ENCODE measurements around the gene TWF2.

Gene TWF2

GRCh38 chr3:52221563-52222318 lies 17.2 kb downstream of the TWF2 start:
- no peak for DNase-seq

- DNase-seq, result no peak
These were observed 17.8 kb downstream of the TWF2 start for GRCh38 chr3:52221141-52221562.

DNA sequence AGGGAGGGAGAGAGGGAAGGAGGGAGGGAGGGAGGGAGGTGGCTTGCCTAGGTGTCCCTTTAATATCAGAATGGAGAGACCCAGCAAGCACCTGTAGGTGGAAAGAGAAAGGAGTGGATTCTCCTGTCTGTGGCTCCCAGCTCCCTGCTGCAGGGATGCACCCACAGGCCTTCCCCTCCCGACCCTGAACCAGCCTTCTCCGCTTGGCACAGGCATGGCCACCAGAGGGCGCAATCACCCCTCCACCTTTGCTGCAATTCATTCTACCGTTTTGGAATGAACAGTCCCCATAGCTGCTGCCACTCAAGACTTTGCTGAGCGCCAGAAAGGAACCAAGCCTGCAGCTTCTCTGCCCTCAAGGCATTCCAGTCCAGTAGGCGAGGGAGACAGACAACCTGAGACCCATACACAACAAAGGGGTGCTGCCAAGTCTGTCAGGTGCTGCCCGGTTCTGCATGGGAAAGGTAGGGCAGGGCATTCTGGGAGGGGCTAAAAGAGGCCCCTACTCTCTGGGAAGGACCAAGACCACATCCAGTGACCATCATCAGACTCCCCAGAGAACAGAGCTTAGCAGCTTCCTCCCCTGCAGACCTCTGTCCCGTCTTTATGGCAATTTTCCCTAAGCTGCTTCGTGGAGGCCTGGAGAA lies 18.5 kb downstream of the TWF2 start:
- no peak for DNase-seq

GRCh38 chr3:52218937-52219650 lies 19.9 kb downstream of the TWF2 start:
- no peak for DNase-seq

DNA sequence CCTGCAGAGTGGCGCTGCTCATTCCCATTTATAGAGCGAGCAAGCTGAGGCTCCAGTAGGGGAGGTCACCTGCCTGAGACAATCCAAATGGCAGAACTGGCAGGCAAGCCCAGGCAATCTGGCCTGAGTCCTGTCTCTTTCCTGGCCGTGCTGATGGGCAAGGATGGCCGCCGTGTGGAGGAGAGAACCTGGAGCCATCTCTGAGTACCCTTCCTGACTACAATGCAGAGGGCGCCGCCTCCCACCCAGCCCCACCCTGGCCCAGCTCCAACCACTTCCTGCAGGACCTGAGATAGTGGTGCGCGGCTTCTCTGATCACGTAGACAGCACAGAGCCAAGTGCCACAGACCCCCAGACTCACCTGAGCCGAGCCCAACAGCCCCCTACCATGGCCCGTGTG lies 20.5 kb downstream of the TWF2 start:
- no peak for DNase-seq

GRCh38 chr3:52218026-52218425 lies 20.9 kb downstream of the TWF2 start:
- no peak for DNase-seq

DNA sequence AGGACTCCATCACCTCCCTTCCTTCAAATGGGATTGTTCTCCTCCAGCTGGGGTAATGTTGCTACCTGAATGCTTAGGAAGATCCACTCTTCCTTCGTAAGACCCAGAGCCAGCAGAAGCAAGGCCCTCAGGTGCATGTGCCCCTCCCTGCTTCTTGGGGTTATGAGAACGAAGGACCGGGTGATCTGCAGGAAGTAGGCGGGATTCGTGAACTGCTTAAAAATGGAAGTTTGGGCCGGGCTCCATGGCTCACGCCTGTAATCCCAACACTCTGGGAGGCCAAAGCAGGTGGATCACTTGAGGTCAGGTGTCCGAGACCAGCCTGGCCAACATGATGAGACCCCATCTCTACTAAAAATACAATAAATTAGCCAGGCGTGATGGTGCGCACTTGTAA lies 21.6 kb downstream of the TWF2 start:
- DNase-seq, result no peak

DNA sequence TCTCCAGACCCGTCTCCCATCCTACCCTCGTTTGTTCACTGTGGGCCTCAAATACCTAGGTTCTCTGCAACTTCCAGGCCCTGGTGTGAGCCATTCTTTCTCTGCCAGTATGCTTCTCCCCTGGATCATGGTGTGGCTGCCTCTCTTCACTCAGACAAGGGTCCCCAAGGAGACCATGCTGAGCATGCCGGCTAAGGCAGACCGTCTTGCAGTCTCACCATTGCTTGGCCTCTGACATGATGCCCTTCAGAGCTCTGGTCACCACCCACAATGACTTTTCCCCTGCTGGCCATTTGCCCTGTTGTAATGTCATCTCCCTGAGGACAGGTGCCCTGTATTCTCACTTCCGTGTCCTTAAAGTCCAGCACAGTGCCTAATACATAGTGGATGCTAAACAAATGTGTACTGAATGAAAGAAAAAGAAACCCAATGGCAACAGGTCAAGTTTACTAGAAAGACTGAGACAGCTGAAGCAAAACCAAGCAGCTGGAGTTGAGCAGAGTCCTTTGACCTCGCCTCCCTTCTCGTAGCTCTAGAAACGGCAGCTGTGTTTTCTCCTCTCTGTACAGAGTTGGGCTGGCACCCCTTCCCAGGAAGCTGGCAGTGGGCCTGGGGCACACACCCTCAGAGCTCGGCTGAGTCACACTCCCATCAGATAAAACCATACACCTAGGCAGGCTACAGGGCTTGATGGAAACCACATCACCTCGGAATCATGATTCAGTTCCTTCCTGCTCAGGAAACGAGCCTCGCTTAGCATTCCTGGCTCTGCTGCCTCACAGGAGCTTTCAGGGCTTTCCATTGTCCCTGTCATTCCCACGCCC lies 22.2 kb downstream of the TWF2 start:
- no peak for DNase-seq

DNA sequence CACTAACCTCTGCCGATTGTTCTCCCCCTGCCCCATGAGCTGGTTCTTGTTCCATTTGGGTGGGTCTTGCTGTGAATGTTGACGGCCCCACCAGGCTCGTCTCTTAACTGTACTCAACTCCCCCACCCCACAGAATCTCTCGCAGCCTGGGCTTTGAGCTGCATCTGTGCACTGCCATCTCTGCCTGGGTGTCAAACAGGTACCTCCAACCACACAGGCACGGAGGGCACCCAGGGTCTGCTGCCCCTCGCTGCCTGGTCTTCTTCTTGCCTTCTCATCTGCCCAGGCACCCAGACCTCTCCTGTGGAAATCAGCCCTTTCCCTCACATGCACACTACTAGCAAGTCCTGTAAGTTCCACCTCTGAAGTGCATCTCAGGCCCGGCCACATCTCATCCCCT lies 23.6 kb downstream of the TWF2 start:
- no peak for DNase-seq

- DNase-seq, result no peak
These were observed 25.1 kb downstream of the TWF2 start for GRCh38 chr3:52213901-52214300.

DNA sequence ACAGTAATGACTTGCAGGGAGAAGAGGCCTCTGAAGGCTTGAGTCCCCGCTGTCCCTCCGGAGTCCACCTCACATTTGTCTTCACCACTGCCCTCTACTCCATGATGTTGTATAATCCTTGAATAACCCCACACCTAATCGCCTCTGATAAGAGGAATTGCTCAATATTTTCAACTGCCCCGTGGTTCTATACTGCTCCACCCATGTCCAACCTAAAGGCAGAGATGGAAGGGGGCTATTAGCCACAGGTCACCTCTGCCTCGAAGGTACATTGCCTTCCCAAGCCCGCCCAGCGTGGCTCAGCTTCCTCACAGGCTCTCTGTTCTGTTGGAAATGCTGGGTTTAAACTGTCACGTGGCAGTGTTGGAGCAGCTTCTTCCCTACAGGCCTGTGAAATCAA lies 26.0 kb downstream of the TWF2 start:
- DNase-seq, result no peak

- no peak for DNase-seq
These were observed 27.6 kb downstream of the TWF2 start for GRCh38 chr3:52211268-52211891.

- DNase-seq, result no peak
These were observed 28.4 kb downstream of the TWF2 start for GRCh38 chr3:52210550-52211046.

DNA sequence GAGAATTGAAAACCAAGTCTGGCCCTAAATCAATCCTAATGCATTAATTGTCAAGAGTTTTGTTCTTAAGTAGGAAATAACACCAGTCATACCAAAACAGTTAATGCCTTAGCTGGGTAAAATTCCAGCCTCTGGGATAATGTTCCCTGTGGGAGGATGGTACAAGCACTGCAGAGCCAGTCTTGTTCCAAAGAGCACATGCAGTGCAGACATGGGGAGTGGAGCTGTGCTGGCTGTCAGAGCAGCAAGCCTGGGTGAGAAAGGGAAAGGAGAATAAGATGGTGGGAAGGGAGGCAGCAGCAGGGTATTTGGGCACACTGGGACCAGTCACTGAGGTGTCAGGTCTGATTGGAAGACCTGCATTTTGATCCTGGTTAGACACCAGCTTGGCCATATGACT lies 28.9 kb downstream of the TWF2 start:
- no peak for DNase-seq

GRCh38 chr3:52208556-52208955 lies 30.4 kb downstream of the TWF2 start:
- no peak for DNase-seq

DNA sequence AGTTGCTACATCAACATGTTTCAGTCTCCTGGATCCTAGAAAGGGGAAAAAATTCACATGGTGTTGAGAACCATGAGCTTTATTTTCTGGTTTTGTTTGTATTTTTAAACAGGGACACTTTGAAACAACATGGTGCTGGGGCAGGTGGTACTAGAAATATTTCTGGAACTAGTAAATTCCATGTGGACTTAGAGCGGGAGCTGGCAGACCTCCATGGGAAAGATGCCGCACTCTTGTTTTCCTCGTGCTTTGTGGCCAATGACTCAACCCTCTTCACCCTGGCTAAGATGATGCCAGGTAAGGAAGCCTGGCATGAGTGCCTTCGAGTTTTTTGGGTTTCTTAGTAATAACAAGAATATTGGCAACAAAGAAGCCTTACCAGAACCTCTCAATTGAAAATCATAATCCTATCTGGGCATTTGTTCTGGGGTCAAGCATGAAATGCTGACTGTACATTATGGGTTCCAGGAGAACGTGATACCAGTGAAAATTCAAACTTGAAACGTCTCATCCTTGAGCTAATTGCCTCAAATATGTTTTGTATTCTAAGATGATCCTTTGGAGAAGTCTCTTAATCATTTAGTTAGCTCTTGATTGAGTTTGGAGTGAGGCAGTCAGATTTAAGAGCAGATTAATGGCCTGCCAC lies 33.1 kb downstream of the TWF2 start:
- DNase-seq, result no peak

DNA sequence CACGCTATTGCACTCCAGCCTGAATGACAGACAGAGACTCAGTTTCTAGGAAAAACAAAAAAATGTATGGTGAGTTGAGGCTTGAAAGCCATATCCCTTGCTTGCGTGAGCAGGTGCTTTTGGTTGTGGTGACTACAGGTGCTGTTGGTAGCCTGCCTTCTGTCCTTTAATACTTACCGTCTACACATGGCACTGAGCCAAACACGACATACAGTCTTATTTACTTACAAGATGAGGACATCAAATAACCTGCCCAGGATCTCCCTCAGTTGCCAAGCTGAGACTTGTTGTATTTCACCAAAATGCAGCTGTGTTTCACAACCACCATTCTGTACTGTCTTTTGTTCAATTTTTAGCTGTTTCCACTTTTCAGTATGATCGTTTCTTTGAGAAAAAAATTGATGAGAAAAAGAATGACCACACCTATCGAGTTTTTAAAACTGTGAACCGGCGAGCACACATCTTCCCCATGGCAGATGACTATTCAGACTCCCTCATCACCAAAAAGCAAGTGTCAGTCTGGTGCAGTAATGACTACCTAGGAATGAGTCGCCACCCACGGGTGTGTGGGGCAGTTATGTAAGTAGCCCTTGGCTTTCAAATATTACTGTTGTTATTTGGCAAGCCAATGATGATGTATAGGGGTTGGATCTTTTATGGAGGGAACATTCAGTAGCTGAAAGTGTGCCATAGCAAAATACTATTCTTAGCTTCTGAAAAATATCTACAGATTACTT lies 34.5 kb downstream of the TWF2 start:
- peak; percentile 20 for DNase-seq

DNA sequence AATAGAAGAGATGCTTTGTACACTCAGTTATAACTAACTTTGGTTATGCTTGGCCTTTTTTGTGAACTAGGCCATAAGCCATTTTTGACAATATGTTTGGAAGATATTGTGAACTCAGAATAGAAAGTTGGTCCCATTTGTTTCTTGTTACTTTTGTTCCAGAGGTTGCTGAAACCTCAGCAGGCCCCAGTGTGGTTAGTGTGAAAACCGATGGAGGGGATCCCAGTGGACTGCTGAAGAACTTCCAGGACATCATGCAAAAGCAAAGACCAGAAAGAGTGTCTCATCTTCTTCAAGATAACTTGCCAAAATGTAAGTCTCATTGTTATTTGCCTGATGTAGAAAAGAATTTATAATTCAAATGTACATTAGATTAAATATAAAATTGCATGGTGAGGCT lies 35.3 kb downstream of the TWF2 start:
- no peak for DNase-seq

DNA sequence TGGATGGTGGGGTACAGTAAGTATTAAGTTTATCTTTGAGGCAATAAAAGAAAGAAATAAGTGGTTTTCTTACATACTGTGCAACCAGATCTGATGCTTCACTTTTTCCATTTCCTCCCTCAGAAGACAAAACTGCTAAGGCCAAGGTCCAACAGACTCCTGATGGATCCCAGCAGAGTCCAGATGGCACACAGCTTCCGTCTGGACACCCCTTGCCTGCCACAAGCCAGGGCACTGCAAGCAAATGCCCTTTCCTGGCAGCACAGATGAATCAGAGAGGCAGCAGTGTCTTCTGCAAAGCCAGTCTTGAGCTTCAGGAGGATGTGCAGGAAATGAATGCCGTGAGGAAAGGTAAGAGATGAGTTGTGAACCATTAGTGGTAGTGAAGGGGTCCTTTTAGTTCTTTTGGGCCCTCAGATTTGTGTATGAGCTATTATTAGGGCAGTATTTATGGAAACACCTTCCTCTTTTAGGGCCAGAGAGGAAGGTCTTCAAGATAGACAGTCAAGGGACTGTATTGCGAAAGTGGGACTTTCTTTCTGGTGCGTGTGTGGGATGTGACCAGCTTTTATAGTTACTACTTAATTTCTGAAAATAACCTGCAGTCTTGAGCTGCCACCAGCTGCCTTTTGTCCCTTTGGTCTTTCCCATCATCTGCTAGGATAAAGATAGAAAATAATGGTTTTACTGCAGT lies 36.4 kb downstream of the TWF2 start:
- DNase-seq, result no peak

GRCh38 chr3:52200981-52201679 lies 37.8 kb downstream of the TWF2 start:
- DNase-seq, result no peak

Measured in NCI-H1417 treated with DMSO at 0.1 percent for 48 hours (cell line).